Measurements from ENCODE around the gene ANO2.

Gene ANO2

DNA sequence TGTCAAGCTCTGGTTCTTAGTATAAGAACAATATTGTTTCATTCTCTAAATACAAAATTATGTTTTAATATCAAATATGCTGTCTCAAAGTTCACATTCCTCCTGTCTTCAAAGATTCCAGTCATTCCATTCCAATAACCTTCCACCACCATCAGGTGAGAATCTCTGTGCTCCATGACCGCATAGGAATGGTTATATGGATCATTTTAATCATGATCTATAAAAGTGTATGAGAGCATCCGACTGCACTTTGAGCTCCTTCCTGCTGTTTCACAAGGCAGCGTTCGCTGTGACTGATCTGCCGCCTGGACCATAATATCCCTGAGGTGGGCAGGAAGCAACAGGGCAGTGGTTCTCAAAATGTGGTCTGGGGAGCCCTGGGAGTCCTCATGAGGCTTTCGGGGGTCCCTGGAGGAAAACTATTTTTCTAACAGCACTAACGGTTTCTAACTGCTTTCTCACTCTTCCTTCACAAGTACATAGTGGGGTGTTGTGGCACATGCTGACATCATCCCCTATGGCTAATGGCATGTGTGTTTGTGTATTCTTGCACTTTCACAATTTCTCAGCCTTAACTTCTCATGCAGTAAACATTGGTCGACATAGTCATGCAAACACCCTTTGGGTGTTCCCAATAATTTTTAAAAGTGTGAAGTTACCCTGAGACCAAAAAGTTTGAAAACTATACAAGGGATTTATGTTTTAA, 137.4 kb downstream of the ANO2 start:
- TF ChIP-seq, protein P1, sequence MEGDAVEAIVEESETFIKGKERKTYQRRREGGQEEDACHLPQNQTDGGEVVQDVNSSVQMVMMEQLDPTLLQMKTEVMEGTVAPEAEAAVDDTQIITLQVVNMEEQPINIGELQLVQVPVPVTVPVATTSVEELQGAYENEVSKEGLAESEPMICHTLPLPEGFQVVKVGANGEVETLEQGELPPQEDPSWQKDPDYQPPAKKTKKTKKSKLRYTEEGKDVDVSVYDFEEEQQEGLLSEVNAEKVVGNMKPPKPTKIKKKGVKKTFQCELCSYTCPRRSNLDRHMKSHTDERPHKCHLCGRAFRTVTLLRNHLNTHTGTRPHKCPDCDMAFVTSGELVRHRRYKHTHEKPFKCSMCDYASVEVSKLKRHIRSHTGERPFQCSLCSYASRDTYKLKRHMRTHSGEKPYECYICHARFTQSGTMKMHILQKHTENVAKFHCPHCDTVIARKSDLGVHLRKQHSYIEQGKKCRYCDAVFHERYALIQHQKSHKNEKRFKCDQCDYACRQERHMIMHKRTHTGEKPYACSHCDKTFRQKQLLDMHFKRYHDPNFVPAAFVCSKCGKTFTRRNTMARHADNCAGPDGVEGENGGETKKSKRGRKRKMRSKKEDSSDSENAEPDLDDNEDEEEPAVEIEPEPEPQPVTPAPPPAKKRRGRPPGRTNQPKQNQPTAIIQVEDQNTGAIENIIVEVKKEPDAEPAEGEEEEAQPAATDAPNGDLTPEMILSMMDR (IDR thresholded peaks at IDR 0.05; ENCODE audit: low read depth, low read length, missing control alignments) = no peak

DNA sequence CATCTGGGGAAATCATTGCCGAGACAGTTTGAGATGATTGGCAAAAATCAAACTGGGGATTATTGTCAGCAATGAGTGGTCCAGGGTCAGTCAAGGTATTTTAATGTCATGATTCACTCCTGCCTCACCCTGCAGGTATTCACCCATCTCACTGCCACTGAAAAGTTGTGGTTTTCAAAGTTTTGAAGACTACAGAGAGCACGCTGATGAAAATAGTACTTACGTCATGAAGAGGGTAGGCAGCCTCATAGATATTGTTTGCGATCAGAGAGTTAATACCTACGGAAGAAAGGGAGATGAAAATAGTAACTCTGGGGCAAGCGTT, 138.0 kb downstream of the ANO2 start:
- no peak overlapping the region for H3K4me3 ChIP-seq (ENCODE audit: low read depth, low read length)
- DNase-seq (ENCODE audit: low read depth) = no peak
- TF ChIP-seq, protein P1 (IDR thresholded peaks at IDR 0.05; ENCODE audit: low read depth, low read length, missing control alignments) = no peak

More for the DNA sequence above, 137.4 kb downstream of the ANO2 start:
- no peak for DNase-seq (ENCODE audit: low read depth)
- H3K4me3 ChIP-seq (ENCODE audit: low read depth, low read length) = no peak overlapping the region

DNA sequence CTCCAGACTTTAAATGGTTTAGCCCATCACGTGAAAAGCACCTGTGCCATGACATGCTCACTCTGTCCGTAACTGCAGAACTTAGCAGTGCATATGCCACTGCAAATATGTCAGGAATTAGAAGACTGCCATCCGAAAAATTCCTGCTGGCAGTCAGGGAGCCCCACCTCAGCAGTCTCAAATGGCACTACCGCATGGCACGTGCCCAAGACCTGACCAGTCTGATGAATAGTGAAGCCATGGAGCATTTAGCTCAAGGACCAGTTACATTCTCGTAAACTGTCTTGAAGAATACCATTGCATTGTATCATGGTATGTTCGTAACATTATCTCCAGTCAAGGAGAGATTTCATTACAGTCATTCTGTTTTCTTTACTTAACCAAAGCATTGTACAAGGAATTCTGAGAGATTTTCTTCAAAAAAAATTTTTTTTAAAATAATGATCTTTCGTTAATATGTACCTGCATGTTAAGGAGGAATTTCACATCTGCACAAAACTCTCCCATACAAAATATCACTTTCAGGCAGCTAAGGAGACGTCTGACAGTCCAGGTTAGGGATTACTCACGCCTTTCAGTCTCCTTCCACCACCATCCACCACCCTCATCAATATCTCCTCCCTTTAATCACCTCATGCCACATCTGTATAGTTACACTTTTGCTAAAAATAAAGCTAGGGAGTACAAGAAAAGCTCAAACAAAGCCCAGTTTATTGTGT, 138.5 kb downstream of the ANO2 start:
- no peak overlapping the region for H3K4me3 ChIP-seq (ENCODE audit: low read depth, low read length)
- no peak for DNase-seq (ENCODE audit: low read depth)
- TF ChIP-seq, protein P1 (IDR thresholded peaks at IDR 0.05; ENCODE audit: low read depth, low read length, missing control alignments) = no peak

DNA sequence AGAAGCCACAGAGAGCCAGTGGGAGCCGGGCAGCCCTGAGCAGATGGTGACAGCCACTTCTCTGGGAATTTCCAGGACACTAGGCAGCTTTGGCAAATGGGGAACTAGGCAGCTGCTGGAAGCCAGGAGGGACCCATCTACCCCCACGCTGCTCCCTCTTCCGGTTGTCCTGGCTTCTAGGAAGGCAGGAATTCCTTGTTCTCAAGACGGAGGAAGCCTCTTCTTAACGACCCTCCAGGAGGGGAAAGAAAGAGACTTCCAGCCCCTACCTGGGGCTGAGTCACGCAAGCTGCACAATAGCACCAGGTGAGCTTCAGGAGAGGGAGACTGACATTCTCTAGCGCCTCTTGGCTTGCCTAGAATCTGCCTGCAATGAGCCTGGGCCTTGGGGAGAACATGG, 141.5 kb downstream of the ANO2 start:
- TF ChIP-seq, protein P1 (IDR thresholded peaks at IDR 0.05; ENCODE audit: low read depth, low read length, missing control alignments) = no peak
- no peak overlapping the region for H3K4me3 ChIP-seq (ENCODE audit: low read depth, low read length)
- no peak for DNase-seq (ENCODE audit: low read depth)

DNA sequence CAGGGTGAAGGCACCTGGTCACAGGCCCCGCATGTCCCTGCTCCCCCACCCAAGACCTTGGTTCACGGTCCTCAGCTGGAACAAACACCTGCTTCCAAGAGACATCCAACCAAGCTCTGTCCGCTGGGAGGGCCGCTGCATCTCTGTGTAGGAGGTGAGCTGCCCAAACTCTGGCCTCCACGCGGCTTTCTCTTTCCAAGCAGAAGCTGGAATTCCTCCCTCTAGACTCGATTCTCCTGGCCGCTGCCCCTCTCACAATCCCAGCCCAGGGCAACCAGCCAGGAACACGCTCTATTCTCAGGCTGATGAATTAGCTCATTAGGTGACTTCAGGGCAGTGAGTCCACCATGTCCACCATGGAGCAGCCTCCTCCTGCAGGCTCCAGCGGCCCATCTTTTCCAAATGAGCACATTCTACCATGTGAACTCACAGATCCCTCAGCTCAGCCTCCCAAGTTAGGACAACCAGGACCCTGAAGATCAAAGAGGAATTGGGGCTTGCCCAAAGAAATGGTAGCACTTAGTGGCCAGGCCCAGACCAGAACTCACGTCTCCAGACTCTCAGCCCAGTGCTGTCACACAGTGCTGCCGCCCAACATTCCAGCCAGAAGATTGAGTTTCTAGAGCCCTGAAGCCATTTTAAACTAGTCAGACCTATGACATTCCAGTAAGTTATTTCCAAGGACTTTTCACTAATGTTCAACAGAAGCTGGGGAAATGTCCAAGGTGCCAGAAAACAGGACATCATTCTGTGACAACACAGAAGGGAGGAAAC, 146.6 kb downstream of the ANO2 start:
- DNase-seq (ENCODE audit: low read depth) = no peak
- TF ChIP-seq, protein P1 (IDR thresholded peaks at IDR 0.05; ENCODE audit: low read depth, low read length, missing control alignments) = no peak
- no peak overlapping the region for H3K4me3 ChIP-seq (ENCODE audit: low read depth, low read length)

DNA sequence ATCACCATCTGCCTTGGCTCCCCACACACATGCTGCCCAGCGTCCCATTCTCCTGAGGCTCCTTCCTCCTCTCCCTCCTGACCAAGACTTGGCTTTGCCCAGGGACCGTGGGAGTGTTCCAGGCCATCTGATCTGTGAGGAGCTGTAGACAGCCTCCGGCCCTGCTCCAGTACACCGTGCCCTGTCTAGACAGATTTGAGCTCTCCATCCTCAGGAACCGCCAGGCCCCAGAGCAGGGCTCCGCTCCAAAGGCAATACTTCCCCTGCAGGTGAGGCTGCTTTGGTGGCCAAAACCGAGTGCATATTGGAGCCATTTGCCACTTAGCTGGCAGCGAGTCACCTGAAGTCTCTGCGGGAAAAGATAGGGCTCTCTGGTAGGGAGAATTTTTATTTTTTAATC, 147.4 kb downstream of the ANO2 start:
- no peak for DNase-seq (ENCODE audit: low read depth)
- no peak overlapping the region for H3K4me3 ChIP-seq (ENCODE audit: low read depth, low read length)
- TF ChIP-seq, protein P1 (IDR thresholded peaks at IDR 0.05; ENCODE audit: low read depth, low read length, missing control alignments) = no peak

All from GM12864 (cell line).